Measurements from ENCODE around the gene TMEM178B.

GRCh38 chr7:141208539-141208938 lies 134.7 kb downstream of the TMEM178B start:
- TF ChIP-seq CTCF (conservative IDR thresholded peaks at IDR 0.05 in 1 of 2, IDR thresholded peaks at IDR 0.05 in 1 of 2; ENCODE audit: extremely low read depth in 1 of 2, insufficient read depth in 1 of 2, low read depth in 1 of 2, low read length in 2 of 2) (no peak), EZH2 (IDR thresholded peaks at IDR 0.05; ENCODE audit: borderline replicate concordance, low read length) (no peak)
